Measurements from ENCODE around the gene MMGT1.
A peak's percentile ranks its signal among the peaks of the same experiment; 100 is the strongest.

The MMGT1 gene

DNA sequence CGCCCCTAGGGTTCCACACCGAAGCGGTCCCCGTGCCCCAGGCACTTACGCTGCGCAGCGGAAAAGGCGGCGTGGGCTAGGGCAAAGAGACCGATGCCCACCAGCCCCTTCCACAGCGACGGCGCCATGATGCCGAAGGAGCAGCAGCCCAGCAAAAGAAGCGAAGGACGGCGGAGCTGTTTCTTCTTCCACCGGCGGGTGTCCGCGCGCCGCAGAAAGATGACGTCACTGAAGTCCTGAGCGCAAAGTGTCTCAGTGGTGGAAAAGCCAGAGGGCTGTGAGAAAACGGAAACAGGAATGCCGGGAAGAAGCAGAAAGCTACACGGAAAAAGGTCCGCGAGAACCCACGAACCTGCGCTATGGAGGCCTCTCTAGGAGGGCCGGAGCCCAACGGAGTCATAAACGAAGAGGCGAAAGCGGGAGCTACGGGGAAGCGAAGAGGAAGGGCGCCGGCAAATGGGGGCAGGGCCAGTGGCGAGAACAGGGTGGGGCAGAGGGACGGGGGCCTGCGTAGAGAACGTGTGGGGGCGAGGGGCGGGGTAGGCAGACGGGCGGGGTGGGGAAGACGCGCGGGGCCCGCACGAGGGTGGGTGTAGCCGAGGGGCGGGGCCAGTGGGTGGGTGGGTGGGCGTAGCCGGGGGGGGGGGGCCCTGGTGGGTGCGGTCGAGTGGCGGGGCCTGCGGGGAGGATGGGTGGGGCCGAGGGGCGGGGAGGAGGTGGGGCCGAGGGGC, at the start of gene MMGT1:
Gene MMGT1 (minus strand): TSS at position 441 of the 731 bp plus-strand sequence. CDS start 313 bp downstream, at position 128.
- DNase-seq = peak; percentile 78 to 86

DNA sequence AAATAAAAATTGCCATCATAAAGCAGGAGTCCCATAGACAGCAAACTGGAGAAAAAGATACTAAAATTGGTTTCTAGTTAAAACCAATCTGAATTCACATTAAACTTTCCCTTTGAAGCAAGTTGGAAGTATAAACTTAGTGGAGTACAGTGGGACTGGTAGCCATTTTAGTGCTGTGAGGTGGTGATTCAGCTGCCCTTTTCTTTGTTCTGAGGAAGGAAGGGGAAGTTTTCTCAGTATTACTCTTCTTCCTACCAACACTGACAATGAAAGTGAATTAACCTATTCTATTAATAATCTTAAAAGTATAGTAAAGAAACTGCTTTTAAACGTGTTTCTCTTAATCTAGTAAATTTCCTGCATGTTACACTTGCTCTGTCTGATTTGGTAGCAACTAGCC, 48.1 kb upstream of the MMGT1 start:
- no peak for DNase-seq

- DNase-seq = no peak
These were observed 47.4 kb upstream of the MMGT1 start for GRCh38 chrX:136021160-136021559.

- DNase-seq = no peak
These were observed 45.4 kb upstream of the MMGT1 start for GRCh38 chrX:136019226-136019625.

DNA sequence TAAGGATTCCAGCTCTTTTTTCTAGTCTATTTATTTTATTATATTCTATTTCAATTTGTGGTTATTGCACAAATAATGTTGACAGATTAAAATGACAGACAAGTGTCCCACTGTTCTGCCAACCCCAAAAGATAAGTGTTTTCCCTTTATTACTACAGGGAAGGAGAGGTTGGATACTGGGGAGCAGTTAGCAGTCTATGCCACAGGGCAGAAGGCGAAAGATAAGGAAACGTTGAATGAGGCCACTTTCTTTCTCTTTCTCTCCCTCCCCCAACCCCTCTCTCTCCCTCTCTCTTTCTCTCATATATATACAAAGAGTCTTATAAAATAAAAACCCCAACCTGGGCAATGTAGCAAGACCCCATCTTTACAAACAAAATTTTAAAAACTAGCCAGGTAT, 43.1 kb upstream of the MMGT1 start:
- no peak for DNase-seq

DNA sequence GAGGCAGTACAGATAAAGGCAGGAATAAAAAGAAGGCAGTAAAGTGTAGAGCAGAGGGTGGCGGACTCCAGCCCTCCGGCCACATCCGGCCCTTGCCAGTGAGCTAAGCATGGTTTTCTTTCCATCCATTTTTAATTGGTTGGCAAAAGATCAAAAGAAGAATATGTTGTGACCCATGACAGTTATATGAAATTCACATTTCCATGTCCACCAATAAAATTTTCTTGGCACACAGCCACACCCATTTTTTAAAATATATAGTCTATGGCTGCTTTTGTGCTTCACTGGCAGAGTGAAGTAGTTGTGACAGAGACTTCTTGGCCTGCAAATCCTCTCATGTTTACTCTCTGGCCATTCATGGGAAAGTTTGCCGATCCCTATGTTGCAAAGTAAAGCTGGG, 41.2 kb upstream of the MMGT1 start:
- no peak for DNase-seq

DNA sequence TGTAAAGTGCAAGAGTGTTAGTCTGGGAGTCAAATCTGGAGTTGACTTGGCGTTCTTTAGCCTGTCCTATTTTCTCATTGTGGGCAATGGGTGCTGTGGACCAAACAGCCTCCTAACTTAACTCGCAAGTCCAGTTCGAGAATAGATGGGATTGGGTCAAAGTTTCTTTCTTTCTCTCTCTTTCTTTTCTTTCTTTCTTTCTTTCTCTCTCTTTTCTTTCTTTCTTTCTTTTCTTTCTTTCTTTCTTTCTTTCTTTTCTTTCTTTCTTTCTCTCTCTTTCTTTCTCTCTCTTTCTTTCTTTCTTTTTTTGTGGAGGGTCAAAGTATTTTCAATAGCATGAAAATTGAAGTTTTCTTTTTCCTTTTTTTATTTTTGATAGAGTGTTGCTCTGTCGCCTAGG, 14.5 kb upstream of the MMGT1 start:
- DNase-seq = no peak

DNA sequence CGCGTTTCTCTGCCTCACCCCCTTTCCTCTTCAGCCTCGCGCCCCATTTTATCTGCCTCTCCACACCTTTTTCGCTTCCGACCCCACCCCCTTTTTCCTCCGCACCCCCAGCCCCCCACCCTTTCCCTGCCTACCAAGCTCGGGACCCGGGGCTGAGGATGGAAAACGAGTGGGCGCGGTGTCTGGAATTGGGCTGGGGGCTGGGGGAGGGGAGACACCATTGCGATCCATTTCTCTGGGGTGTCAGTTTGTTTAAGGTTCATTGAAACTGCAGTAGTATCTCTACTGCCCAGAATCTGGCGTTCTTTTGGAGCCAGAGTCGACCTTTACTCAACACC, 12.2 kb upstream of the MMGT1 start:
- no peak for DNase-seq

DNA sequence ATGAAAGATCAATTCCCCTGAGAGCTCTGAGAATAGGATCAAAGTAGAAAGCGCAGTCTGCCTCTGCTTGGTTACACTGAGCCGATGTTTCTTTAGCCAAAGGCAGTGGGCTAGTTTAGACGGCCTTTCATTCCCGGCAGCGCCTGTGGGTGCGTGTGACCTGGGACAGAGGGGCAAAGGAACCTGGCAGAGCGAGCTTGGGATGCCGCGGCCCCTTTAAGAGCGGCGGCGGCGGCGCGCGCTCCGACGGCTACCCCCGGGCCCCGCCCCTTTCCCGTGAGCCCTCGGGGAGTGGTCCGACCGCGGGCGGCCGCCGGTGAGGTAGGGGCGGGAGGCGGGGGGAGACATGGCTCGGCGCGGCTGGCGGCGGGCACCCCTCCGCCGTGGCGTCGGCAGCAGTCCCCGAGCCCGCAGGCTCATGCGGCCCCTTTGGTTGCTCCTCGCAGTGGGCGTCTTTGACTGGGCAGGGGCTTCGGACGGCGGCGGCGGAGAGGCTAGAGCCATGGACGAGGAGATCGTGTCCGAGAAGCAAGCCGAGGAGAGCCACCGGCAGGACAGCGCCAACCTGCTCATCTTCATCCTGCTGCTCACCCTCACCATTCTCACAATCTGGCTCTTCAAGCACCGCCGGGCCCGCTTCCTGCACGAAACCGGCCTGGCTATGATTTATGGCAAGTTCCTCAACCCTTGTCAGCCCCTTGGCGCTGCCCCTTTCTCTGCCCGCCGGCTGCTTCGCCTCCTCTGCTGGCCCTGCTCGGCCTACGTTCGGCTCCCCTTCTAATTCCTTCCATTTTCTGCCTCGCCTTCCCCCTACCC, 11.6 kb upstream of the MMGT1 start, which contains the start of gene SLC9A6:
Gene SLC9A6 (plus strand): TSS at position 279 of the 816 bp plus-strand sequence. CDS start 224 bp downstream, at position 503.
- peak; percentile 54 to 61 for DNase-seq

GRCh38 chrX:135984791-135985156, 11.0 kb upstream of the MMGT1 start:
- DNase-seq = no peak

- DNase-seq = no peak
These were observed 10.5 kb upstream of the MMGT1 start for GRCh38 chrX:135984256-135984655.

DNA sequence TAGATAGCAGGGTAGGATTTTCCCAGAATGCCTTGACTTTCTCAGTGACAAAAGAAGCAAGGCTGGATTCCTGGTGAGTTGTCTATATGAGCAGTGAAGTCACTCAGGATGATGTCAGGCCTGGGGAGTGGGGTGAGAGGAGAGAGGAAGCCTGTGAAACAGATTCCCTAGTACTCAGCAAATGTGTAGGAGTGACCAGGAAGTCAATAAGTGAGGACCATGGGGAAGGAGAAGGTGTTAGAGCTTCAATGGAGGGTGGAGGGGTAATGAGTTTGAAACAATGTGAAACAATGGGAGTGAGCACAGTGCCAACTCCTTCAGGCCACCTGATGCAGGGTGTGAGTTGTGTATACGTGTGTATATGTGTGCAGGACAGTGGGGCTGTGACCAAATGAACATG, 9.1 kb upstream of the MMGT1 start:
- DNase-seq = no peak

GRCh38 chrX:135981668-135982067, 7.9 kb upstream of the MMGT1 start:
- DNase-seq = no peak

DNA sequence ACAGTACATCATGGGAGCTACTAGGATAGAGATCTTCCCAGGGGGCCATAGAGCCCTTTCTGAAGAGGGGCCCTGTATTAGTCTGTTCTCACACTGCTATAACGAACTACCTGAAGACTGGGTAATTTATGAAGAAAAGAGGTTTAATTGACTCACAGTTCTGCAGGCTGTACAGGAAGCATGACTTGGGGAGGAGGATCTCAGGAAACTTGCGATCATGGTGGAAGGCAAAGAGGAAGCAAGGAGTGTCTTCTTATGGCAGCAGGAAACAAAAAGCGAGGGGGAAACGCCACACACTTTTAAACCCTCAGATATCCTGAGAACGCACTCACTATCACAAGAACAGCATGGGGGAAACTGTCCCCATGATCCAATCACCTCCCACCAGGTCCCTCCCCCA, 7.2 kb upstream of the MMGT1 start:
- DNase-seq = no peak

GRCh38 chrX:135977611-135978010, 3.8 kb upstream of the MMGT1 start:
- DNase-seq = no peak

GRCh38 chrX:135975421-135975820, 1.6 kb upstream of the MMGT1 start:
- no peak for DNase-seq

GRCh38 chrX:135974279-135974856, 580 bp upstream of the MMGT1 start:
- DNase-seq = peak; percentile 70 to 79

DNA sequence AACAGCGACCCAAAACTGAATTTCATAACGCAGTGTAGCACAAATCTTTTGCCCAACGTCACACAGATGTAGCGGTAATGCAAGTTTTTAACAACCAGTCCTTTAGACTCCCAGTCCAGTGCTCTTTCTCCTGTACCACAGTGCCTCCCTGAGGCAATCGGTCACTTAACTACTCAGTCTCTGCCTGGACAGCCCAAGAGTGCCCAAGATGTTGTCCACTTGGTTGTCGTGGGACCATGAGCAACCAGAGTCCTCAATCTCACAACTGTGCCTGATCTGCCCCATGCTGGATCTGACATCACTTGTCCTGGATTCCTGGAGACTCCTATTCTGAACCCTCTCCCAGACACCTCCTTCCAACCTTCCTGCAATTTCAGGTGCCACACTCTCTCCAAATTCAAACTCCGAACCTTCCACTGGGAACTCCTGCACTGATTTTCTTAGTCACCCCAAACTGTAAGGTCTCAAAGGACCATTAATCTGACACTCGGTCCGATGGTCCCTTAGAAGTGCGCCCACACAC, 702 bp downstream of the MMGT1 start:
- no peak for DNase-seq

GRCh38 chrX:135951291-135951690, 22.5 kb downstream of the MMGT1 start:
- no peak for DNase-seq

- DNase-seq = no peak
These were observed 29.3 kb downstream of the MMGT1 start for GRCh38 chrX:135944486-135944885.

- DNase-seq = peak; percentile 1 to 35
These were observed 41.9 kb downstream of the MMGT1 start for GRCh38 chrX:135931644-135932487.

GRCh38 chrX:135927897-135928296, 45.9 kb downstream of the MMGT1 start:
- no peak for DNase-seq

GRCh38 chrX:135923353-135923752, 50.4 kb downstream of the MMGT1 start:
- no peak for DNase-seq

All from activated CD4-positive, alpha-beta T cell treated with anti-CD3 and anti-CD28 coated beads for 4 hours (primary cell).